ENCODE measurements around the gene CFB. TPM values are rescaled to one million over a fixed set of nuclear protein-coding genes. Genes with fewer than 3 reads are reported as not detected.

Gene CFB
- total and polyA plus RNA-seq, 9 of the 15 experiments (the other 6 are each of a cell fraction or from before 2014, with no cell fraction given): 0.08 to 0.91 (median 0.22) TPM; not detected in 4

GRCh38 chr6:31958741-31959739, 13.1 kb downstream of the CFB start, which contains the start of the genes NELFE and SKIC2 (continued):
- TF ChIP-seq CTCFL (IDR thresholded peaks at IDR 0.05; ENCODE audit: borderline replicate concordance, insufficient read depth, low read depth, low read length, poor library complexity, severe bottlenecking) (no peak), SIRT6 (IDR thresholded peaks at IDR 0.05; ENCODE audit: low read depth, low read length) (no peak), ETV6 (IDR thresholded peaks at IDR 0.05; ENCODE audit: borderline replicate concordance in 1 of 2, low read depth in 2 of 2, low read length in 1 of 2) (peak in 1 of 2 experiments; percentile 81; a peak in 1 of 4 replicates), ETV6 (CRISPR knock-in tag; IDR thresholded peaks at IDR 0.05; ENCODE audit: borderline replicate concordance) (no peak), SIX5 (IDR thresholded peaks at IDR 0.05; ENCODE audit: borderline replicate concordance in 1 of 2, insufficient read depth in 1 of 2, low read depth in 1 of 2, low read length in 2 of 2) (peak; percentile 74 to 75; a peak in 3 of 4 replicates), TAF7 (tag; IDR thresholded peaks at IDR 0.05) (peak; percentile 85), ZNF830 (CRISPR knock-in tag; IDR thresholded peaks at IDR 0.05) (peak; percentile 91), KAT8 (IDR thresholded peaks at IDR 0.05; ENCODE audit: low read depth) (no peak), NFE2L1 (tag; IDR thresholded peaks at IDR 0.05; ENCODE audit: borderline replicate concordance, low read depth) (no peak), ZNF444 (CRISPR knock-in tag; IDR thresholded peaks at IDR 0.05) (peak; percentile 85), ZNF143 (CRISPR knock-in tag; IDR thresholded peaks at IDR 0.05) (peak; percentile 34; the same call in 1 of the 2 replicates), SMAD2 (IDR thresholded peaks at IDR 0.05; ENCODE audit: low read depth, low read length) (no peak), EP300 (IDR thresholded peaks at IDR 0.05; ENCODE audit: low read length) (no peak), FOXM1 (IDR thresholded peaks at IDR 0.05; ENCODE audit: low read depth) (no peak), FOXM1 (CRISPR knock-in tag; IDR thresholded peaks at IDR 0.05; ENCODE audit: low read depth) (peak; percentile 80; the same call in 1 of the 2 replicates), ARID3B (CRISPR knock-in tag; IDR thresholded peaks at IDR 0.05; ENCODE audit: borderline replicate concordance) (peak; percentile 95; the same call in 1 of the 2 replicates), TCFL5 (CRISPR knock-in tag; conservative IDR thresholded peaks at IDR 0.05) (peak; percentile 81), ZNF764 (CRISPR knock-in tag; IDR thresholded peaks at IDR 0.05; ENCODE audit: low read depth) (no peak), BACH1 (tag; IDR thresholded peaks at IDR 0.05) (peak; percentile 81), ZNF75A (CRISPR knock-in tag; IDR thresholded peaks at IDR 0.05) (0 out of 2 replicates have a peak, but pooled peaks have one; percentile 53), SIN3A (IDR thresholded peaks at IDR 0.05; ENCODE audit: borderline replicate concordance in 2 of 2, control insufficient read depth in 1 of 2, low read depth in 2 of 2, low read length in 2 of 2) (peak; percentile 98 to 99), HDAC6 (IDR thresholded peaks at IDR 0.05; ENCODE audit: low read depth, low read length) (no peak), ZNF57 (CRISPR knock-in tag; IDR thresholded peaks at IDR 0.05) (peak; percentile 78; the same call in 1 of the 2 replicates)
